ENCODE data around the gene COMT.
"Not testable (repeated sequence)": the region's sequence is repeated elsewhere in the genome, so short reads cannot be mapped to it uniquely, and the experiment has no call there.

Gene COMT

GRCh38 chr22:19941365-19942082 lies at the start of gene COMT, which contains the start of gene TXNRD2:
Gene COMT, plus strand, starts transcription at chr22:19941772. Its CDS starts 20,755 bp downstream, at chr22:19962527.
Gene TXNRD2, minus strand, starts transcription at chr22:19941818. Its CDS starts 15 bp downstream, at chr22:19941803.
- peak; percentile 92 for DNase-seq (ENCODE audit: low spot score)

- no peak for DNase-seq (ENCODE audit: low spot score)
Measured at GRCh38 chr22:19892257-19892879, 49.2 kb upstream of the COMT start.

- DNase-seq (ENCODE audit: low spot score) = no peak
Measured at GRCh38 chr22:19892925-19893324, 48.6 kb upstream of the COMT start.

- no peak for DNase-seq (ENCODE audit: low spot score)
Measured at GRCh38 chr22:19893363-19893762, 48.2 kb upstream of the COMT start.

- DNase-seq (ENCODE audit: low spot score) = no peak
Measured at GRCh38 chr22:19895160-19895849, 46.3 kb upstream of the COMT start.

GRCh38 chr22:19896665-19897355 lies 44.8 kb upstream of the COMT start:
- no peak for DNase-seq (ENCODE audit: low spot score)

- no peak for DNase-seq (ENCODE audit: low spot score)
Measured at GRCh38 chr22:19897726-19898125, 43.8 kb upstream of the COMT start.

GRCh38 chr22:19898145-19898544 lies 43.4 kb upstream of the COMT start:
- no peak for DNase-seq (ENCODE audit: low spot score)

- no peak for DNase-seq (ENCODE audit: low spot score)
Measured at GRCh38 chr22:19898831-19899567, 42.6 kb upstream of the COMT start.

- no peak for DNase-seq (ENCODE audit: low spot score)
Measured at GRCh38 chr22:19900707-19901436, 40.7 kb upstream of the COMT start.

GRCh38 chr22:19901577-19902244 lies 39.9 kb upstream of the COMT start:
- DNase-seq (ENCODE audit: low spot score) = no peak

- peak; percentile 91 for DNase-seq (ENCODE audit: low spot score)
Measured at GRCh38 chr22:19902245-19902715, 39.3 kb upstream of the COMT start.

- peak; percentile 43 for DNase-seq (ENCODE audit: low spot score)
Measured at GRCh38 chr22:19903031-19903430, 38.5 kb upstream of the COMT start.

- DNase-seq (ENCODE audit: low spot score) = peak; percentile 25
Measured at GRCh38 chr22:19903513-19903912, 38.1 kb upstream of the COMT start.

- peak; percentile 21 for DNase-seq (ENCODE audit: low spot score)
Measured at GRCh38 chr22:19904174-19904856, 37.3 kb upstream of the COMT start.

GRCh38 chr22:19904935-19905334 lies 36.6 kb upstream of the COMT start:
- DNase-seq (ENCODE audit: low spot score) = no peak

- no peak for DNase-seq (ENCODE audit: low spot score)
Measured at GRCh38 chr22:19905347-19906276, 36.0 kb upstream of the COMT start.

GRCh38 chr22:19906864-19907263 lies 34.7 kb upstream of the COMT start:
- DNase-seq (ENCODE audit: low spot score) = not testable (repeated sequence)

- DNase-seq (ENCODE audit: low spot score) = not testable (repeated sequence)
Measured at GRCh38 chr22:19907902-19908301, 33.7 kb upstream of the COMT start.

Measured in D341Med (cell line).